ENCODE results near the gene TMEM239. TPM values are rescaled to one million over a fixed set of nuclear protein-coding genes. Genes with fewer than 3 reads are reported as not detected.
"Not testable (repeated sequence)": the region's sequence is repeated elsewhere in the genome, so short reads cannot be mapped to it uniquely, and the experiment has no call there.

The TMEM239 gene
- not detected for polyA plus RNA-seq (ENCODE audit: insufficient read length)

DNA sequence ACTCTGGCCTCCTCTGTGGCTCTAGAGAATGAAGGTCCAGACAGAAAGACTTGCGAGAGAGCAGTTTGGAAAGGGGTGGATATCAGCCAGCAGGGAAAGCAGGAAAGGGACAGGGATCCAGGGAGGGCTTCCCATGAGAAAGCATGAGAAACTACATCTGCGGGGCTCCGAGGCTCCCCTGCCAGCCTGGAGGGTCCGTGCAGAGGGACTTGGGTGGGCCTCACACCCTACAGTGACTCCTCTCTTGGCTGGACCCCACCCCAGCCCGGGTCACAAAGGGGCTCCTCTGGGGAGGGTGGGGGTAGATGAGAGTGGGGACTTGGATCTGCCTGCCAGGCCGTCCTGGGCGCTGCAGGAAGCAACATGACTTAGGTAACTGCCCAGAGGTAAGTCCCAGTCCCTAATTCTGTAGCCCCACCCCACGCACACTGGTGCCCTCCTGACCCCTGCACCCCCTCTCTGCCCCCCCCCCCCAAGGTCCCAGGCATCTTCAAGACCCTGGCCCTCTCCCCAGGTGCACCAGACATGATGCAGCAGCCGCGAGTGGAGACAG, at the start of gene TMEM239:
Gene TMEM239, plus strand, starts transcription at position 335 of the 553 bp plus-strand sequence. Its CDS starts 191 bp downstream, at position 526.
- DNase-seq (ENCODE audit: low read depth): no peak

DNA sequence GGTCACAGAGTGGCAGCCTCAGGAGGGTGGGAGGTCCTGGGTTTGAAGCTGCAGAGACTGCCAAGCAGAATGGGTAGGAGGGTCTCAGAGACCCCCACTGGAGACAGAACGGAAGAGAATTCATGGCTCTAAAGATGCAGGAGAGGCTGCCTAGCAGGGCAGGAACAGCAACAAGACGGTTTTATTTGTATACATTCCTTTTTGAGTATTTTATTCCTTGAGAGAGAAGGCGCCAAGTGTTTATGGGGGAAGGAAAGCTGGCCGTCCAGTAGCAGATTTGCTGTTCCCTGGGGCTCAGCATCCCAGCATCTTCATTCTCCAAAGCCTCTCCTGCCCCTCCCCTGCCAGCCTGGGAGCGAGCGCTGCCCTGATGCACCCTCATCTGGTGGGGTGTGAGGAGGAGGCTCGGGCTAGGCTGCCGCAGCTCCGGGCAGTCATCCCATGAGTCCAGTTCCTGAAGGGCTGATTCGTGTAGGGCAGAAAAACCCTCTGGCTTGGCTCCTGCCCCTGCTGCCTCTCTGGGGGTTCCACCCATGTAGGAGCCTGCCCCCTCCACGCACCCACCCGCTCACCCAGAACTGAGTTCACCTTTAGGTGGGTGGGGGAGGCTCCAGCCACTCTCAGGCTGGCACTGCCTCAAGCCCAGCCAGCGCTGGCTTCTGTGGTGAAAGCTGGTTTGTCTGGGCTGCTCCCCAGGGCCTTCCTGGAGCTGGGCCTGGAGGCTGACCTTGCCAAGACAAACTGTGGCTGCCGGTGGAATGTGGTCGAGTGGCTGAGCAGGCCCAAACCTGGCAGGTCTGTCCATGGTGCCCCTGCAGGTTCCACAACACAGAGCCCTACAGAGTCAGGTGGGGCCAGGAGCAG, 48.2 kb upstream of the TMEM239 start:
- DNase-seq (ENCODE audit: low read depth): no peak

DNA sequence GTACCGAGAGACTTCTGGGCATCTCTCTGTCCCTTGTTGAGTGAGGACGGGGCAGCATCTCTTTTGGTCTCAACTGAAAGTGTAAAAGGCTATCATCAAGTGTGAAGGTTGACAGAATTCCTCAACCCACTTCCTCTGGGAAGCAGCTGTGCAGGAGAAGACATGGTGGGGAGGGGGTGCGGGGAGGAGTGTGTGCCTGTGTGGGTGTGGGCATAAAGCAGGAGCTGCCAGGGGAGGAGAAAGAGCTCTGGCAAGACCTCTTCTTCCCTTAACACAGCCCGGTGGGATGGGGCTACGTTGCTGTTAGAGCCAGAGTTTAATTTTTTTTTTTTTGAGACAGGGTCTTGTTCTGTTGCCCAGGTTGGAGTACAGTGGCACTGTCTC, 47.5 kb upstream of the TMEM239 start:
- DNase-seq (ENCODE audit: low read depth): no peak

GRCh38 chr20:2770091-2770490, 46.1 kb upstream of the TMEM239 start:
- DNase-seq (ENCODE audit: low read depth): not testable (repeated sequence)

GRCh38 chr20:2771631-2772080, 44.5 kb upstream of the TMEM239 start:
- DNase-seq (ENCODE audit: low read depth): no peak

DNA sequence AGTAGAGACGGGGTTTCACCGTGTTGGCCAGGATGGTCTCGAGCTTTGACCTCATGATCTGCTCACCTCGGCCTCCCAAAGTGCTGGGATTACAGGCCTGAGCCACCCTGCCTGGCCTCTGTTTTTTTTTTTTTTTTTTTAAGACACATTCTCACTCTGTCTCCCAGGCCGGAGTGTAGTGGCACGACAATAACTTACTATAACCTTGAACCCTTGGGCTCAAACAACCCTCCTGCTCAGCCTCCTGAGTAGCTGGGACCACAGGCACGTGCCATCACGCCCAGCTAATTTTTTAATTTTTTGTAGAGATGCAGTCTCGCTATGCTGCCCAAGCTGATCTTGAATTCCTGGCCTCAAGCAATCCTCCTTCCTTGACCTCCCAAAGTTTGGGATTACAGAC, 42.4 kb upstream of the TMEM239 start:
- no peak for DNase-seq (ENCODE audit: low read depth)

DNA sequence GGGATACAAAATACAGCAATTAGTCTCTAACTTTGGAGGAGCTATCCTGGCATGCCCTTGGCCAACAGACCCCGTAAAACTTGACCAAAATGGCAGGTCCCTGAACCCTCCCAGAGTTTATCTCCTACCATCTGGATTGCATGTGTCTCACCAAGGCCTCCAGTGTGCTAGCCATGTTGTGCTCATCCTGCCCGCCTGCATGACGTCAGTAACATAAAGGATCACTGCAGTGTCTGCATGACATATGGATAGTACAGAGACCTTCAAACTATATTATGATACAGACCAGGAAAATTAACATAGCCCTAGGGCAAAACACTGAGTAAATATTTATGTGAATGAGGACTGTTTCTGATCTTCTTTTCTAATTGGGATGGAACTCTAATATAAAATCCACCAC, 41.0 kb upstream of the TMEM239 start:
- no peak for DNase-seq (ENCODE audit: low read depth)

DNA sequence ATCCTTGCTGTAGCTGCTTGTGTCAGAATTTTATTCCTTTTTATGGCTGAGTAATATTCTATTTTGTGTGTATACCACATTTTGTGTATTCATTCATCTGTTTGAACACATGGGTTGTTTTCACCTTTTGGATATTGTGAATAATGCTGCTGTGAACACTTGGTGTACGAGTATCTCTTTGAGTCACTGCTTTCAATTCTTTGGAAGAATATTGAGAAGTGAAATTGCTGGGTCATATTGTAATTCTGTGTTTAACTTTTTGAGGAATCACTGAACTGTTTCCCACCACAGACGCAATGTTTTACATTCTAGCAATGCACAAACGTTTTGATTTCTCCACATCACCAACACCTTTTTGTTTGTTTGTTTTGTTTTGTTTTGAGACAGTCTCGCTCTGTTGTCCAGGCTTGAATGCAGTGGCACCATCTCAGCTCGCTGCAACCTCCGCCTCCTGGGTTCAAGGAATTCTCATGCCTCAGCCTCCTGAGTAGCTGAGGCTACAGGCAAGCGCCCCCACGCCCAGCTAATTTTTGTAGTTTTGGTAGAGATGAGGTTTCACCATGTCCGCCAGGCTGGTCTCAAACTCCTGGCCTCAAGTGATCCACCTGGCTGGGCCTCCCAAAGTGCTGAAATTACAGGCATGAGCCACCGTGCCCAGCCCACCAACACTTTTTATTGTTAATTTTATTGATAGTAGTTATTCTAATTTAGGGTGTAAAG, 37.4 kb upstream of the TMEM239 start:
- no peak for DNase-seq (ENCODE audit: low read depth)

DNA sequence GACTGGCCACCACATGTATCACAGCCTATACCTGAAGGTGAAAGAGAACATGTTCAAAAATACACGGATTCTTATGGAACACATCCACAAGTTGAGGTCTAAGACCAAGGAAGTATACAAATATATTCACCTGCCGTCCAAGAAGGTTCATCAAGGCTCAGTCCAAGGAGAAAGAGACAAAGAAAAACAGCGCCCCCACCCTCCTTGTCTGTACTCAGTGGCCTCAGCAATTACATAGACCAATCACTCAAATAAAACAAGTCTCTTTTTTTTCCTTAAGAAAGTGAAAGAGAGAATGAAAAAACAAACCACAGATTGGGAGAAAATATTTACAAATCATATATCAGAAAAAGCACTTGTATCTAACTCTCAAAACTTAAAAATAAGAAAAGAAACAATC, 35.2 kb upstream of the TMEM239 start:
- DNase-seq (ENCODE audit: low read depth): no peak

DNA sequence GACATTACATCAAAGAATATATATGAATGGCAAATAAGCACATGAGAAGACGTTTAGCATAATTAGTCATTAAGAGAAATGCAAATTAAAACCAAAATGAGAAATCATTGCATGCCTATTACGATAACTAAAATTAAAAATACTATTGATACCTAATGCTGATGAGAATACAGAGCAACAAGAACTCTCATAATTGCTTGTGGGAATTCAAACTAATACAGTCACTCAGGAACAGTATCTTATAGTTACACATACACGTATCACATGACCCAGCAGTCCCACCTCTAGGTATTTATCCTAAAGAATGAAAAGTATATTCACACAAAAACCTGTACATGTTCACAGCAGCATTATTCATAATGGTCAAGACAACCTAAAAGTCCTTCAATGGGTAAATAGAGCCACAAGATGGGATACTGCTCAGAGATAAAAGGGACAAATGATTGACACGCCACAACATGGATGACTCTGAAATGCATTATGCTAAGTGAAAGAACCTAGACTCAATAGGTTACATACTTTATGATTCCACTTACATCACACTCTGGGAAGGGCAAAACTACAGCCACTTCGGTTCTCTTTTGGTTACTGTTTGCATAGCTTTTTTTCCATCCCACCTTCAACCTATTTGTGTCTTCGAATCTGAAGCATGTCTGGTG, 32.1 kb upstream of the TMEM239 start:
- DNase-seq (ENCODE audit: low read depth): no peak

DNA sequence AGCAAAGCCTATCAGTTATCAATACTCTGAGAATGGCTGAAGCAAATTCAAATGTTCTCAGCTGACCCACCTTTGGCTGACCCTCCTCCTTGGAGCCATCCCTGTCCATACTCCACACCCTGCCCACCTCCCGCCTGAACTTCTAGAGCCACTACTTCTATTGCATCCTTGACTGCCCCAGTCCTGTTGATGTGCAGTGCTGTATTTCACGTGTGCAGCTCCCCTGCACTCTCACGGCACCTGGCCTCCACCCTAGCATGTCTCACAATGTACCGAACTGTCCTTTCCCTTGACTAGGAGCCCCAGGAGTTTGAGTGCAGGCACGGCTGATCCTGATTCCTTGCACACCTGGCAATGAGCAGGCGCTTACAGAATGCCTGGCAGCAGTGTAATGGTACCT, 22.7 kb upstream of the TMEM239 start:
- no peak for DNase-seq (ENCODE audit: low read depth)

DNA sequence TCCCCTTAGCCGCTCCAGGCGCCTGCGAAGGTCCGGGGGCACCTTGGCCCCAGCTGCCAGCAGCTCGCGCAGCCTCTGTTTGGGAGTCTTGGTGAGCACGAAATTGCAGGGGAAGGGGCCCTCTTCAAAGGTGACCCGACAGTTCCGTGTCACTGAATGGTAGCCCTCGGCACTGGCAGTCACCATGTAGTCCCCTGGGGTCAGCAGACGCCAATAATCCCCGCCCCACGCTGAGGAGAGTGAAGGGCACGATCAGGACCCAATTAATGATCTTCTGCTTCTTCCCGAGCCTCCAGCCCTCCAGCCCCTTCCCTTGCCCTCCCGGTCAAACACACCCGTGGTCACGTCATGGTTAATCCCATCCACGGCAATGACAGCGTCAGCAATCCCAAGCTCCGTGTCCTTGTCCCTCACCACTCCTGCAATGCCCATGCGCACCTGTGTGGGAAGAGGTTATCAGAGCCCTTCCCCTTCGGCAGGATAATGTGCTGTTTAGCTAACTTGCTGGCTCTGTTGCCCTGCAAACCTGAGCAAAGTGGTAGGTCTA, 21.9 kb upstream of the TMEM239 start:
- DNase-seq (ENCODE audit: low read depth): no peak

DNA sequence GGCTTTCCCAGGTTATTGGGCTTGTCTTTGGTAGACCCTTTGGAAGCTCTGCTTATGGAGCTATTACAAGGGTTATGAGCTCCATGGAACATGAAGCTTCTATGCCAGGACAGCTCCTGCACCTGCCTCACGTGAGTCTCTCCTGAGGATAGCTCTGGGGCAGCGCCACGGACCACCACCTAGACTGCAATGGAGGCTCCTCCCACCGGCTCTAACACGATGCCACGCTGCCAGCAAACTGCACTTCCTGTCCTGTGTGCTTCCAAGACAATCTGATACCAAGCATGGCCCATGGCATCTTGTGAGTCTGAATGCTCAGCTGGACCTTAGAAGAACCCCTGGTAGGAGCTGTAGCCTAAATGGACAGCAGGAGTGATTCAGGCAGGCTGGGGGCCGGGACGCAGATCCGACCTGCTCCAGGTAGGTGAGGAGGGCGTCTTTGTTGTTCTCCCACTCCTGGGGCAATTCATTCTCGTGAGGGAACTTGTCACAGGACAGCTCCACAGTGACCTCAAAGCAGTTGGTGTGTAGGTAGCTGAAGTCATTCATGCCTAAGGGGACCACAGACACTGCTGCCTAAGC, 21.2 kb upstream of the TMEM239 start:
- no peak for DNase-seq (ENCODE audit: low read depth)

DNA sequence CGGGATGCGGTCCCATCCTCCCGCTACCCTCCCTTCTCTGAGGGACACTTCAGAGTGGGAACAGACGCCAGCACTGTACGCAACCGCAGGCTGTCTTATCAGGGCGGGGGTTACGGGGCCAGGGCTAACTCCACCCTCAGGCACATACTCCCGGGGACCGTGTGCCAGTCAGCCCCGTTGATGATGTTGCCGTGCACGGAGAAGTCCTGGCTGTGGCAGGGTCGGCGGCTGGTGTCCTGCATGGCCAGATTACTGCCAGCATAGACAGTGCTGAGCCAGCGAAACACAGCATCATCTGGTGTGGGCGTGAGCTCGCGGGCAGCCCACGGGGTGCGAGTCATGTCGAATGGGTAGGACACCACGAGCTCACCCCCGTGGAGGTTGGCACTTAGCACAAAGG, 20.7 kb upstream of the TMEM239 start:
- DNase-seq (ENCODE audit: low read depth): no peak

GRCh38 chr20:2796011-2796660, 20.0 kb upstream of the TMEM239 start:
- DNase-seq (ENCODE audit: low read depth): no peak

DNA sequence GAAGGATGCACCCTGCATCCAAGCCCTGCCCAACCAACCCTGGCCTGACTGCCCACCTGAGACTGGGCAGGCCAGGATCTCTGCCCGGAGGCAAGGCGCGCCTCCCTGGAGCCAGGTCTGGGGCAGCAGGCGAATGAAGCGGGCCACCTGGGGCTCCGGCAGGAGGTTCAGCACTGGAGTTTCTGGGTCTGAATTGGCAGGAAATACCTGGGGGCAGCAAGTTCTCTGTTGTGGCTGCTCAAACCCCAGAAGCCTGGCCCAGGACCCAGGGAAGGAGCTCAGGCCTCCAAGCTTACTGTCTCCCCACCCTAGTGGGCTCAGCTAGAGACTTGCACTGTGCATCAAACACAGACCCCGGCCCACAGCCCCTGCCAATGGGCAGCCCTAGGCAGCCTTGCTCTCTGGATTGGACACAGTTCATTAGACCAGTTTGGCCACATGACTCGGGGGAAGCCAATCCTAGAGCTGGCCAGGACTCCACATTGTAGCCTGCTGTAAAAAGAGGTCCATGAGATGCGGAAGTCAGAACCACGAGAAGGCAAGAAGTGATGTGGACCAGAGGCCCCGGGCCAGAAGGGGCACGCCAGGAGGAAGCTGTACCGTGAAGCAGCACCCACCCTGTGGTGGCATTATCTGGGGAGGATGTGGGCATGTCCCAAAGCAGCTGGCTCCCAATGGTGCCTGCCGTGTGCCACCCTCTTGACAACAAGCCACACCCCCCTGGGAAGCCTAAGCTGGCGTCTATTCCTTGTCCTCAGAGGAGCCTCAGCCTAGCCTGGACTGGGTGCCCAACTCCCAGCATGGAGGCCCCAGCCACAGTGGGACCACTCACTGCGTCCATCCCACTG, 18.8 kb upstream of the TMEM239 start:
- no peak for DNase-seq (ENCODE audit: low read depth)

DNA sequence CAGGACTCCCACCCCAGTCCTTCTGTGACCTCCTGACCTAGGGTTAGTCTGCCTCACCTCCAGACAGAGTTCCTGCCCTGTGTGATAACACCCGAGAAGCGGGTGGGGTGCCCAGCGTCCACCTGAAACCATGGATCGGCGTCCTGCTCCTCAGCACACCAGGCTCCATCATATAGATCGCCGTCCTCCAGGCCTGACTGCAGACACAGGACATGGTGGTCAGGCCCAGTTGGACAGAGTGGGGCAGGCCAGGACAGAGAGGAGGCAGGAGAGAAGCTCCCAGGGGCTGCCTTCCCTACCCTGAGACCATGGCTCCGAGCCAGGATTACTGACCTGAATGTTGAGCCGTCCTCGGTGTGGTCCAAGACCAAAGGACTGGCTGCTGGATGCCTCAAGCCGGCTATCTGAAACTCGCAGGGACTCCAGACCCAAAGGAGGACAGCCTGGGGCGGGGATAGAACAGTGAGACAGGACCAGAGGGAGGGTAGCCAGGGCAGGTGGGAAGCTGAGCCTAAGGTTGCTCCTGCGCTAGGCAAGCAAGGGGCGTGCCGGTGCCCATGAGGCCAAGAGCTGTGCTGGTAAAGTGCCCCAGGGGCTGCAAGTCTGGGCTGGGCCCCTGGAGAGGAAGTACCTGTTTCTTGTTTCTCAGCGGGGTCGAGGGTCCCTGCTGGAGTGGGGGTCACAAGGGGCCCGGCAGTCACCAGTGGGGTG, 17.9 kb upstream of the TMEM239 start:
- DNase-seq (ENCODE audit: low read depth): no peak

DNA sequence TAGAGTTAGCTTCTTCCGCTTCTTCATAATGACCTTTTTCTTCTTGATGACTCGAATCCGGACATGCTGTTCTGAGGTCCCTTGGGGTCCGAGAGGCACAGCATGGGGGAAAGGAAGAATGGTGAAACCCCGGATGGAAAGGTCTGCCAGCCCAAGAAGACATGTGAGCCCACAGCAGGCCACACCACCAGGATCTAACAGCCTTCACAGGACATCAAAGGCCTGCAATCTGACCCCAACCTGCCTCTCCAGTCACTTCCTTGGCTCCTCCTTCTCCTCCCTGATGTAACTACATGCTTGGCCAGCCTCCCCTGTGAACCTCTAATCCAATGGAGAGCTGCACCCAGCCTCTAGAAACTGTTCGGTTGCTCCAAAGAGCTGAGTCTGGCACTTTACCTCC, 17.4 kb upstream of the TMEM239 start:
- DNase-seq (ENCODE audit: low read depth): no peak

DNA sequence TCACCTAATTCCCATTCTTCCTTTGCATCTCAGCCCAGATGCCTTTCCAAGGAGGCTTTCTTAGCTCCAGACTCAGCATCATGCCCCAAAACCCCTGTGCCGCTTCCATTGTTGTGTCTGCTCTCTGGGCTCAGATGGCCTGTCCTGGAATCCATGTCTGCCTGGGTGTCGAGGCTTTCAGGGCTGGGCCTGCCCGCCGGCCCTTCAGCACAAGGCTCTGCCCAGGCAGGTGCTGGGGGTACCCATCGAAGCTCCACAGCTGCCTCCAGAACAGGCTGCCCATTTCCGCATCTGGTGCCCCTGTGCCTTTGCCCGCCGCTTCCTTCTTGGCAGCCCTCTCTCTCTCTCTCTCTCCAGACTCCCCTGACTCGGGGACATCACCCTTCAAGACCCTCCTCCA, 16.9 kb upstream of the TMEM239 start:
- no peak for DNase-seq (ENCODE audit: low read depth)
